T47D (cell line): ENCODE data around the gene LMX1B.
"Not testable (repeated sequence)": the region's sequence is repeated elsewhere in the genome, so short reads cannot be mapped to it uniquely, and the experiment has no call there.

Source experiments
- DNase-seq, 2 experiments: peaks; one replicate each; pipeline versions ENCODE4 v3.0.0 to v3.0.0-alpha.2; 2011 to 2012; ENCODE audit warnings: low read depth in 1 of 2, low spot score in 1 of 2
- JUND ChIP-seq: IDR thresholded peaks from 2 replicates; pipeline ENCODE4 v1.6.1; 2012; ENCODE audit warnings: low read depth
- in situ Hi-C: cut with HindIII; loops from 2 replicates; pipeline ENCODE4 v1.10.0; 2016; ENCODE audit warnings: low sequenced_read_pairs, low pct_unique_long_range_greater_than_20kb

Gene LMX1B

GRCh38 chr9:126613651-126614050 is at the start of gene LMX1B:
LMX1B (plus strand) TSS chr9:126613928; CDS start chr9:126614450, 522 bp downstream.
- in situ Hi-C loops, result no loop called here
- TF ChIP-seq JUND, result no peak
- DNase-seq, result peak; percentile 92 to 98

DNA sequence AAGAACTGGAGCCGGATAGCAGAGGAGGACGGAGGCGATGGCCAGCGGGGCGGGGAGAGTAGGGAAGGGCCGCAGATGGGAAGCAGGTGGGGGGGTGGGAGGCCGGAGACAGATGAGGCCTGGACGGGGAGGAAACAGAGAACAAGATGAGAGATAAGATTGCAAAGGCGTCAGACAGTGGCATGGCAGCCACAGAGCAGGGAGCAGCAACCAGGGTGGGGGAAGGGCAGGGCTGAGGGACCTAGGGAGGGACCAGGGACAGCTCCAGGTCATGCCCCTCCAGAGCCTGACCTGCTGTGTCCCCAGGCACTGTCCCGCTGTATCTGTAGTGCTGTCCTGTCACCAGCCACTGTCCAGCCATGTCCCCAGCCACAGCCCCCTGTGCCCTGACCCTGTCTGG is 49.6 kb upstream of the LMX1B start:
- no peak for TF ChIP-seq JUND
- in situ Hi-C loops, result no loop called here

DNA sequence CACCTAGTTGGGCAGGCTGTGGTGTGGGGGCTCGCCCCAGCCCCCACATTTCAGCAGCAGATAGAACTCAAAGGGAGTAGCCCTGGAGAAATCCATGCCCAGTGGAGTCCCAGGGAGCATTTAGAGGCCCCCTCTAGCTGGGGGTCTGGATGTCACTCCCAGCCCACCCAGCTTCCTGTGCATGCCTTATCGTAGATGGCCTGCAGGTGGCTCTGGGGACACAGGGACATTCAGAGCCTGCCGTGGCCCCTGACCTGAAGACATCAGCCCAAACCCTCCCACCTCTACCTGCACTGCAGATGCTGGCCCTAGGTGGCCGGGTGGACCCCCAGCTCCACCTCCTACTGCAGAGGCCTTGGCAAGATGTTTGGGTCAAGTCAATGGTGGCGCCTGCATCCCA is 49.0 kb upstream of the LMX1B start:
- DNase-seq, result no peak
- in situ Hi-C loops, result no loop called here
- no peak for TF ChIP-seq JUND

More for the DNA sequence above, 49.6 kb upstream of the LMX1B start:
- DNase-seq, result no peak

DNA sequence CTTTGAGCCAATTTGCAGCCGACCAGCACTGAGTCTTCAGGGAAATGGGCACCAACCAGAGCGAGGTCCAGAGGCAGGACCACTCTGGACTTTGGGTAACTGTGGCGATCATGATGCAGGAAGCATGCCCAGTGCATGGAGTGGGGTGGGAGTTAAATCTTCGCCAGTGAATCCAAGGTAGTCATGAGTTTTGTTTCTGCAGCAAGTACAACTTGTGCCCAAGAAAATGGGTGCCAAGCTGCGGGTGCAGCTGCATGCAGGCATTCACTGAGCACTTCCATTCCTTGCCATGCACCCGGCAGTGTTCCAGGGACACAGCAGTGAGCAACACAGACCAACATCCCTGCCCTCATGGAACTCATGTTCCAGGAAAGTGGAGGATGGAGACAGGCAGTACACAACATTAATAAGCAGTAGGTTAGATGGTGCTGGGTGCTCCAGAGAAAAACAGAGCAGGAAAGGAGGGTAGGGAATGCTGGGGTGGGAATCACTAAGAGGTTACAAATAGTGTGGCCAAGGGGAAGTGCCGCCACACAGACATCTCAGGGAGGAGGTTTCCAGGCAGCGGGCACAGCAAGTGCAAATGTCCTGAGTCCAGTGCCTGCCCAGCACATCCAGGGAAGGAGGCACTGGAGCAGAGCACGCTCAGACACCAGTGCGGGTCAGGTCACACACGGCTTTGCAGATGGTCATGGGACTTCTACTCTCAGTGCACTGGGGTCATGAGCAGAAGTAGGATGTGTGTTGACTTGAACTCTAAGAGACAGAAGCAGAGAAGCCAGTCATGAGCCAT is 48.2 kb upstream of the LMX1B start:
- no peak for TF ChIP-seq JUND
- DNase-seq, result no peak
- in situ Hi-C loops, result no loop called here

GRCh38 chr9:126569036-126569435 is 44.7 kb upstream of the LMX1B start:
- TF ChIP-seq JUND, result no peak
- in situ Hi-C loops, result no loop called here
- DNase-seq, result no peak

- in situ Hi-C loops, result no loop called here
- TF ChIP-seq JUND, result no peak
- no peak for DNase-seq
These were observed 35.7 kb upstream of the LMX1B start for GRCh38 chr9:126578029-126578428.

DNA sequence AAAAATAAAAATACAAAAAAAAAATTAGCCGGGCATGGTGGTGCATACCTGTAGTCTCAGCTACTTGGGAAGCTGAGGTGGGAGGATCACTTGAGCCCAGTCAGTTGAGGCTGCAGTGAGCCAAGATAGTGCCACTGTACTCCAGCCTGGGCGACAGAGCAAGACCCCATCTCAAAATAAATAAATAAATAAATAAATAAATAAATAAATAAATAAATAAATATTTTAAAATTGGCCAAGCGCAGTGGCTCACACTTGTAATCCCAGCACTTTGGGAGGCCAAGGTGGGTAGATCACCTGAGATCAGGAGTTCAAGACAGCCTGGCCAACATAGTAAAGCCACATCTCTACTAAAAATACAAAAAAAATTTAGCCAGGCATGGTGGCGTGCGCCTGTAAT is 33.4 kb upstream of the LMX1B start:
- not testable (repeated sequence) for DNase-seq

GRCh38 chr9:126581893-126582292 is 31.8 kb upstream of the LMX1B start:
- DNase-seq, result peak in 1 of 2 experiments; percentile 43
- TF ChIP-seq JUND, result no peak
- in situ Hi-C loops, result no loop called here

More for the DNA sequence above, 33.4 kb upstream of the LMX1B start:
- in situ Hi-C loops, result not testable (repeated sequence)

DNA sequence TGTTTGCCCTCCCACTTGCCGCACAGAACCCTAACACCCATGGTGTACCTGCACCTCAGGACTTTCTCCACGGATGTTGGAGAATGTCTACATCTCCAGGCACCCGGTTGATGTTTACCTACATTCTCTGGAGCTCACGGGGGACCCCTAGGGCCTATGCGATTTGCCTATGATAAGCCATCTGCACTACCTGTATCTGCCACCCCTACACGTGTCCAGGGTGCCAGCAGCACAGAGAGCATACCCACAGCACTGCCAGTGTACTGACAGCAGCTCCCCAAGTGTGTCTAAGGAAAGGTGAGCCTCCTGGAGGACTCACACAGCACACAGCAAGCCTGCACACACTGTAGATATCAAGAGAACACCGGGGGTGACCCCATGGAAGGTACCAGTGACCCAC is 31.3 kb upstream of the LMX1B start:
- no peak for TF ChIP-seq JUND
- in situ Hi-C loops, result no loop called here
- DNase-seq, result no peak

DNA sequence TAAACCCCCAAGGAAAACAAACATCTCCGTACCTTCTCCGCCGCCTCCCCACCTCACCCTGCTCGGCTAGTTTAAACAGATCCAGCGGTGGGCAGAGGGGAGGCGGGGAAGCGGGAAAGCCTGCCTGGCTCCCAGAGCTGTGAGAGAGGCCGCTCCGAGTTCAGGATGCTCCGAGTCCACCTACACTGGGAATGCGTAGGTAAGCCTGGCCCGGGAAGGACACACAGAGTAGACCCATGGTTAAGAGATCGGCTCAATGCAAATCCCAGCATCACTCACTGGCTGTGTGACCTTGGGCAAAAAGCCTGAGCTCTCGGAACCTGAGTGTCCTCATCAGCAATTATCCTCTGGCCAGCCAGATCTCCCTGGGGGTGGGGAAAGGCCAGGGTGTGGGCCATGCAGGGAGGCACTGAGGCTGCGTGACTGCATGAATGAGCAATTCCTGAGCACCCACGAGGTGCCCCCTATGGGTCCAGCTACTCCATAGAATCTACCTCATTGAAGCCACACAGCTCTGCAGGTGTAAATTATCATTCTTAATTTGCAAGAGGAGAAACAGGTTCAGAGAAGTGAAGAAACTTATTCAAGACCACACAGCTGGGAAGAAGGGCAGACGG is 30.5 kb upstream of the LMX1B start:
- in situ Hi-C loops, result no loop called here
- TF ChIP-seq JUND, result no peak
- DNase-seq, result no peak

DNA sequence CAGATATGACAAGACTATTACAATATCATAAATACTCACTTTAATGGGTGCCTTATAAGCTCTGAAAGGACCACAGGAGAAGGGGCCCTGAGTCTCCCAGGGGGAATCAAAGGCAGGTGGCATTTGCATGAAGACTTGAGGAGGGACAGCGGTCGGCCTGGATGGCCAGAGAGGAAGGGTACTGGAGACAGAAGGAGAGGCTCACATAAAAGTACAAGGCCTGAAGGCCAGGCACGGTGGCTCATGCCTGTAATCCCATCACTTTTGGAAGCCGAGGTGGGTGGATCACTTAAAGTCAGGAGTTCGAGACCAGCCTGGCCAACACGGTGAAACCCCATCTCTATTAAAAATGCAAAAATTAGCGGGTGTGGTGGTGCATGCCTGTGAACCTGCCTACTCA is 29.1 kb upstream of the LMX1B start:
- no peak for TF ChIP-seq JUND
- DNase-seq, result no peak
- in situ Hi-C loops, result no loop called here

- DNase-seq, result no peak
- no peak for TF ChIP-seq JUND
- in situ Hi-C loops, result no loop called here
These were observed 27.5 kb upstream of the LMX1B start for GRCh38 chr9:126586236-126586635.
